Measurements from ENCODE around the gene KRTAP23-1.

DNA sequence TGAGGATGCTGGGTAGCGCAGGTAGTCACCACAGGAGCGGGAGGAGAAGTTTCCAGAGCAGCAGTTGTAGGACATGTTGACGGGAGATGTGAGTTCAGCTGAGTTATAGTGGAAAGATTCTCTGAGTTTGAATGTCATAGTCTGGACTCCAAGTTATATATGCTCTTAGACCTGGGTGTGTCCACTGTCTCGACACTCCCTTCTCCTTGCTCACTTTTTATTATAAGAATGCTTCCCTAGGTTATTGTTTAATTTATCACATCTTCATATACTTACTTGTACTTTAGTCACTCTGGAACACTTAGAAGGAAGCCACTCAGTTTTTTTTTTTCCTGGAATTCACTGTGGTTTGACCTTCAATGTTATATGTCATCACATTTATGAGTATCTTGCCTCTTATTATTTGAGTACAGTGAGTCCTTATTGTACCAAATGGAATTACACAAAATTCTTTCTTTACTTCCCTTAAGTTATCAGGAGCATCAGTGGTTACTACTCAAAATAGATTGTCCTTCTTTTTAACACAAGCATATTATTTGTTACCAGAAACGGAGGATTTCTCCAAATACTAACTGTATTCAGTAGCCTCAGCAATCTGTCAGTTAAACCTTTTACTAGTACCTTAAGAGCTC is 23.8 kb upstream of the KRTAP23-1 start, which contains the start of gene KRTAP13-2:
- no peak for TF ChIP-seq CBFB (IDR thresholded peaks at IDR 0.05; ENCODE audit: low read depth)
- no peak for TF ChIP-seq ZNF274 (IDR thresholded peaks at IDR 0.05; ENCODE audit: insufficient read depth, insufficient read length)
- no peak for TF ChIP-seq POLR2AphosphoS5 (IDR thresholded peaks at IDR 0.05; ENCODE audit: low read length)
- TF ChIP-seq, protein P1, sequence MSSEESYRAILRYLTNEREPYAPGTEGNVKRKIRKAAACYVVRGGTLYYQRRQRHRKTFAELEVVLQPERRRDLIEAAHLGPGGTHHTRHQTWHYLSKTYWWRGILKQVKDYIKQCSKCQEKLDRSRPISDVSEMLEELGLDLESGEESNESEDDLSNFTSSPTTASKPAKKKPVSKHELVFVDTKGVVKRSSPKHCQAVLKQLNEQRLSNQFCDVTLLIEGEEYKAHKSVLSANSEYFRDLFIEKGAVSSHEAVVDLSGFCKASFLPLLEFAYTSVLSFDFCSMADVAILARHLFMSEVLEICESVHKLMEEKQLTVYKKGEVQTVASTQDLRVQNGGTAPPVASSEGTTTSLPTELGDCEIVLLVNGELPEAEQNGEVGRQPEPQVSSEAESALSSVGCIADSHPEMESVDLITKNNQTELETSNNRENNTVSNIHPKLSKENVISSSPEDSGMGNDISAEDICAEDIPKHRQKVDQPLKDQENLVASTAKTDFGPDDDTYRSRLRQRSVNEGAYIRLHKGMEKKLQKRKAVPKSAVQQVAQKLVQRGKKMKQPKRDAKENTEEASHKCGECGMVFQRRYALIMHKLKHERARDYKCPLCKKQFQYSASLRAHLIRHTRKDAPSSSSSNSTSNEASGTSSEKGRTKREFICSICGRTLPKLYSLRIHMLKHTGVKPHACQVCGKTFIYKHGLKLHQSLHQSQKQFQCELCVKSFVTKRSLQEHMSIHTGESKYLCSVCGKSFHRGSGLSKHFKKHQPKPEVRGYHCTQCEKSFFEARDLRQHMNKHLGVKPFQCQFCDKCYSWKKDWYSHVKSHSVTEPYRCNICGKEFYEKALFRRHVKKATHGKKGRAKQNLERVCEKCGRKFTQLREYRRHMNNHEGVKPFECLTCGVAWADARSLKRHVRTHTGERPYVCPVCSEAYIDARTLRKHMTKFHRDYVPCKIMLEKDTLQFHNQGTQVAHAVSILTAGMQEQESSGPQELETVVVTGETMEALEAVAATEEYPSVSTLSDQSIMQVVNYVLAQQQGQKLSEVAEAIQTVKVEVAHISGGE (CRISPR knock-in tag; IDR thresholded peaks at IDR 0.05) = no peak
- no peak for TF ChIP-seq ZSCAN29 (IDR thresholded peaks at IDR 0.05)
- no peak for TF ChIP-seq YY1 (IDR thresholded peaks at IDR 0.05; ENCODE audit: low read depth, low read length)
- TF ChIP-seq SIN3A (IDR thresholded peaks at IDR 0.05; ENCODE audit: low read depth, low read length) = no peak
- TF ChIP-seq CHD1 (IDR thresholded peaks at IDR 0.05; ENCODE audit: low read depth, low read length) = no peak
